ENCODE measurements around the gene TFF1.

GRCh38 chr21:42350318-42350910, 15.9 kb downstream of the TFF1 start:
- TF ChIP-seq CTCF (conservative IDR thresholded peaks at IDR 0.05; ENCODE audit: low read length): no peak
- TF ChIP-seq EZH2phosphoT487 (IDR thresholded peaks at IDR 0.05; ENCODE audit: borderline replicate concordance, low read depth, low read length): no peak
